DND-41 (cell line): ENCODE data around the gene USP5.

ENCODE experiments used
- ATAC-seq: fragments of 200-7000 bp; cut with Tn5 transposase; 3 replicates; pipeline ENCODE4 v1.9.1; 2021; ENCODE audit warnings: low read depth; ENCODE audit not compliant: insufficient read depth
- DNase-seq: peaks from one replicate; pipeline ENCODE4 v3.0.0-alpha.2; 2020
- H2AFZ ChIP-seq: 2 replicates; pipeline ENCODE4 v1.6.0; 2012; ENCODE audit warnings: low read depth, low read length
- H3K27ac ChIP-seq: 2 replicates; pipeline ENCODE4 v1.5.1; 2012; ENCODE audit warnings: low read length, inconsistent platforms
- H3K27me3 ChIP-seq: fragments of 200-600 bp; sonication (generic); 2 replicates; pipeline ENCODE4 v1.6.0; 2012; ENCODE audit warnings: low read length, mild to moderate bottlenecking, inconsistent platforms; ENCODE audit not compliant: insufficient read depth, poor library complexity
- H3K36me3 ChIP-seq: 2 replicates; pipeline ENCODE4 v1.5.1; 2012; ENCODE audit warnings: low read length, inconsistent platforms; ENCODE audit not compliant: insufficient read depth
- H3K4me1 ChIP-seq: 2 replicates; pipeline ENCODE4 v1.5.1; 2012; ENCODE audit warnings: mild to moderate bottlenecking, low read length; ENCODE audit not compliant: insufficient read depth
- H3K4me2 ChIP-seq: 2 replicates; pipeline ENCODE4 v1.6.0; 2012; ENCODE audit warnings: mild to moderate bottlenecking, moderate library complexity, low read length, inconsistent platforms; ENCODE audit not compliant: insufficient read depth
- H3K4me3 ChIP-seq, 2 experiments: fragments of 200-600 bp in 1 of 2; shearing (Covaris generic) in 1 of 2; 2 replicates each; pipeline ENCODE4 v1.5.1; 2012 to 2016; ENCODE audit warnings: inconsistent platforms in 2 of 2, low read length in 2 of 2, mild to moderate bottlenecking in 2 of 2, low read depth in 1 of 2, moderate library complexity in 1 of 2
- H3K79me2 ChIP-seq: 2 replicates; pipeline ENCODE4 v1.6.0; 2012; ENCODE audit warnings: low read length, inconsistent platforms; ENCODE audit not compliant: insufficient read depth
- H3K9ac ChIP-seq: 2 replicates; pipeline ENCODE4 v1.6.0; 2012; ENCODE audit warnings: low read depth, mild to moderate bottlenecking, inconsistent platforms, low read length, moderate library complexity
- H3K9me3 ChIP-seq: 2 replicates; pipeline ENCODE4 v1.5.1; 2012; ENCODE audit warnings: low read length, moderate library complexity, mild to moderate bottlenecking, inconsistent platforms; ENCODE audit not compliant: insufficient read depth, severe bottlenecking
- H4K20me1 ChIP-seq: 2 replicates; pipeline ENCODE4 v1.6.0; 2012; ENCODE audit warnings: low read length; ENCODE audit not compliant: insufficient read depth
- CTCF ChIP-seq: IDR thresholded peaks from 2 replicates; pipeline ENCODE4 v1.5.1; 2012; ENCODE audit warnings: borderline replicate concordance, low read length, moderate library complexity, mild to moderate bottlenecking; ENCODE audit not compliant: poor library complexity, severe bottlenecking; ENCODE audit errors: extremely low read depth
- EZH2 ChIP-seq: IDR thresholded peaks from 3 replicates; pipeline ENCODE4 v1.6.1; 2012; ENCODE audit warnings: borderline replicate concordance, low read depth, mild to moderate bottlenecking, moderate library complexity, low read length, inconsistent platforms; ENCODE audit not compliant: severe bottlenecking

The USP5 gene

GRCh38 chr12:6810758-6811157 is 41.2 kb upstream of the USP5 start:
- Histone ChIP-seq H3K9ac (no peak overlapping the region), H4K20me1 (no peaks in the 10 kb centered on the region), H3K4me2 (no peak overlapping the region), H3K27ac (no peak overlapping the region), H3K79me2 (no peaks in the 10 kb centered on the region), H3K9me3 (no peaks in the 10 kb centered on the region), H3K36me3 (no peaks in the 10 kb centered on the region), H3K27me3 (peaks cover 17% of the 10 kb centered on the region), H3K4me1 (no peaks in the 10 kb centered on the region), H3K4me3 (no peak overlapping the region), H2AFZ (no peak overlapping the region)
- TF ChIP-seq EZH2 (no peak), CTCF (no peak)
- ATAC-seq (no peak), DNase-seq (no peak)

DNA sequence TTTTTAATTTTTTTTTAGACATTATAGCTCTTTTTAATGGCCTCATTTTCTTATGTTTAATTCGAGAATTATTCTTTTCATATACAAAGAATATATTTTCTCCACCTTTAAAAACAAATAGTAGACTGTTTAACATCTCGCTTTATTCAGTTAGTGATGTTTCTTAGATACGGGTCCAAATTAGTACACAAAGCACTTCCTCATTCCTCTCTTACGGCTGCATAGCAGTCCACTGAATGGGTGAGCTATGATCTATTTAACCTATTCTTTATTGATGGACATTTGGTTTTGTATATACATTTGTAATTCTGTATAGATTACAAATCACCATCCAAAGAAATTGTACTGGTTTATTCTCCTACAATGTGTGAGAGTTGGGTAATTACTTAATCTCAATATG is 38.6 kb upstream of the USP5 start:
- Histone ChIP-seq H3K4me2 (no peak overlapping the region), H2AFZ (no peak overlapping the region), H3K36me3 (no peaks in the 10 kb centered on the region), H4K20me1 (no peaks in the 10 kb centered on the region; the same call in 1 of the 2 replicates), H3K9me3 (no peaks in the 10 kb centered on the region), H3K27ac (no peak overlapping the region), H3K27me3 (peaks cover 17% of the 10 kb centered on the region), H3K9ac (no peak overlapping the region), H3K79me2 (no peaks in the 10 kb centered on the region), H3K4me1 (no peaks in the 10 kb centered on the region), H3K4me3 (no peak overlapping the region)
- no peak for DNase-seq
- no peak for ATAC-seq
- TF ChIP-seq CTCF: no peak
- no peak for TF ChIP-seq EZH2

- H3K4me2 ChIP-seq: no peak overlapping the region
- H3K4me3 ChIP-seq: no peak overlapping the region
- H3K36me3 ChIP-seq: no peaks in the 10 kb centered on the region
- H3K79me2 ChIP-seq: no peaks in the 10 kb centered on the region
- H3K27ac ChIP-seq: no peak overlapping the region
- peaks cover 32% of the 10 kb centered on the region for H3K27me3 ChIP-seq
- TF ChIP-seq CTCF (no peak), EZH2 (no peak)
- no peak for DNase-seq
- H3K9ac ChIP-seq: no peak overlapping the region
- H3K9me3 ChIP-seq: no peaks in the 10 kb centered on the region
- no peak for ATAC-seq
- H2AFZ ChIP-seq: no peak overlapping the region
- H4K20me1 ChIP-seq: no peaks in the 10 kb centered on the region; the same call in none of the 2 replicates
- H3K4me1 ChIP-seq: peaks cover 9% of the 10 kb centered on the region
Observed at GRCh38 chr12:6816598-6816997, 35.4 kb upstream of the USP5 start.

GRCh38 chr12:6817098-6817497 is 34.9 kb upstream of the USP5 start:
- DNase-seq (no peak), ATAC-seq (no peak)
- no peak for TF ChIP-seq EZH2
- TF ChIP-seq CTCF: no peak
- no peak overlapping the region for H3K4me3 ChIP-seq
- no peaks in the 10 kb centered on the region for H3K79me2 ChIP-seq
- no peak overlapping the region for H3K4me2 ChIP-seq
- H2AFZ ChIP-seq: no peak overlapping the region
- peaks cover 37% of the 10 kb centered on the region for H3K27me3 ChIP-seq
- peaks cover under 1% of the 10 kb centered on the region for H4K20me1 ChIP-seq
- no peak overlapping the region for H3K27ac ChIP-seq
- H3K9ac ChIP-seq: no peak overlapping the region
- H3K36me3 ChIP-seq: no peaks in the 10 kb centered on the region
- H3K4me1 ChIP-seq: peaks cover 14% of the 10 kb centered on the region
- no peaks in the 10 kb centered on the region for H3K9me3 ChIP-seq
